Thyroid gland (tissue), 4 donors: Measurements from ENCODE around the gene PLVAP. TPM values are rescaled to one million over a fixed set of nuclear protein-coding genes. Genes with fewer than 3 reads are reported as not detected.
A peak's percentile ranks its signal among the peaks of the same experiment; 100 is the strongest.

Source experiments
- DNase-seq, 2 donors: peaks; one replicate each; pipeline ENCODE4 v3.0.0-alpha.2; 2019
- H3K27ac ChIP-seq, 3 donors: fragments of 200-600 bp; sonication (generic); 1 replicate in 2 of 3; 2 replicates in 1 of 3; pipeline ENCODE4 v1.5.1; 2016 to 2019; ENCODE audit warnings: mild to moderate bottlenecking in 1 of 3, moderate library complexity in 1 of 3
- H3K27me3 ChIP-seq: fragments of 200-600 bp; sonication (generic); one replicate; pipeline ENCODE4 v1.5.1; 2019
- H3K36me3 ChIP-seq, 2 donors: fragments of 200-600 bp; sonication (generic); one replicate each; pipeline ENCODE4 v1.5.1; 2016 to 2019
- H3K4me1 ChIP-seq, 2 donors: fragments of 200-600 bp; sonication (generic); one replicate each; pipeline ENCODE4 v1.5.1; 2017 to 2019
- H3K4me3 ChIP-seq, 3 donors: fragments of 200-600 bp; sonication (generic); replicated peaks in 1 of 3; 1 replicate in 2 of 3; 2 replicates in 1 of 3; pipeline ENCODE4 v1.5.1; 2016; ENCODE audit warnings: mild to moderate bottlenecking in 1 of 3
- H3K9me3 ChIP-seq: fragments of 200-600 bp; sonication (generic); one replicate; pipeline ENCODE4 v1.5.1; 2017
- POLR2A ChIP-seq, 2 donors: fragments of 450-650 bp; IDR thresholded peaks; one replicate each; pipeline ENCODE4 v1.6.1; 2017; ENCODE audit warnings: antibody characterized with exemption in 2 of 2, mild to moderate bottlenecking in 2 of 2, moderate library complexity in 1 of 2
- WGBS, 2 donors: methylation state at CpG; one replicate each; pipeline ENCODE4 v1.1.5; 2017; 5-methylcytosine and 5-hydroxymethylcytosine counted together
- intact Hi-C: fragments of 100-400 bp; cut with DNase I; formaldehyde crosslinking; loops from one replicate; pipeline ENCODE4 v1.15.1; 2023
- total RNA-seq, 4 donors: library from RNA; depleted of rRNA; stranded (reverse); fragments of >200 nt; gene quantifications; one replicate each; pipeline ENCODE4 v1.2.3, GENCODE V29; 2016
- TF ChIP-seq, protein P1 (sequence below), 6 experiments: fragments of 200-600 bp in 3 of 6; fragments of 450-650 bp in 3 of 6; sonication (generic) in 3 of 6; IDR thresholded peaks; one replicate each; pipeline ENCODE4 v1.5.1; 2016 to 2019; ENCODE audit warnings: antibody characterized with exemption in 6 of 6, mild to moderate bottlenecking in 2 of 6, inconsistent platforms in 1 of 6, moderate library complexity in 1 of 6

The PLVAP gene
- total RNA-seq, 4 donors from 2014 or later: 103 to 322 (median 174) TPM

- peak overlapping the region in 2 of 3 donors; percentile 17 to 75 for H3K4me3 ChIP-seq
- WGBS, 2 donors: 12 to 40% methylated on average over 2 to 7 of the region's 29 CpGs
- H3K27me3 ChIP-seq: no peaks in the 10 kb centered on the region
- intact Hi-C loops: no loop called here
- no peaks in the 10 kb centered on the region for H3K9me3 ChIP-seq
- H3K36me3 ChIP-seq: peaks cover 0 to 2% of the 10 kb centered on the region in 2 donors
- TF ChIP-seq, protein P1, sequence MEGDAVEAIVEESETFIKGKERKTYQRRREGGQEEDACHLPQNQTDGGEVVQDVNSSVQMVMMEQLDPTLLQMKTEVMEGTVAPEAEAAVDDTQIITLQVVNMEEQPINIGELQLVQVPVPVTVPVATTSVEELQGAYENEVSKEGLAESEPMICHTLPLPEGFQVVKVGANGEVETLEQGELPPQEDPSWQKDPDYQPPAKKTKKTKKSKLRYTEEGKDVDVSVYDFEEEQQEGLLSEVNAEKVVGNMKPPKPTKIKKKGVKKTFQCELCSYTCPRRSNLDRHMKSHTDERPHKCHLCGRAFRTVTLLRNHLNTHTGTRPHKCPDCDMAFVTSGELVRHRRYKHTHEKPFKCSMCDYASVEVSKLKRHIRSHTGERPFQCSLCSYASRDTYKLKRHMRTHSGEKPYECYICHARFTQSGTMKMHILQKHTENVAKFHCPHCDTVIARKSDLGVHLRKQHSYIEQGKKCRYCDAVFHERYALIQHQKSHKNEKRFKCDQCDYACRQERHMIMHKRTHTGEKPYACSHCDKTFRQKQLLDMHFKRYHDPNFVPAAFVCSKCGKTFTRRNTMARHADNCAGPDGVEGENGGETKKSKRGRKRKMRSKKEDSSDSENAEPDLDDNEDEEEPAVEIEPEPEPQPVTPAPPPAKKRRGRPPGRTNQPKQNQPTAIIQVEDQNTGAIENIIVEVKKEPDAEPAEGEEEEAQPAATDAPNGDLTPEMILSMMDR (IDR thresholded peaks at IDR 0.05): no peak
- no peak for TF ChIP-seq POLR2A (IDR thresholded peaks at IDR 0.05)
- H3K27ac ChIP-seq: peak overlapping the region in 2 of 3 donors; percentile 90 to 91
- peak in 1 of 2 donors; percentile 24 for DNase-seq
- peaks cover 36 to 37% of the 10 kb centered on the region in 2 donors for H3K4me1 ChIP-seq
Observed at GRCh38 chr19:17302391-17303166, 74.6 kb downstream of the PLVAP start.

Other genes with a start within 250 kb of the PLVAP start
- gene USE1, start 162.0 kb downstream of the PLVAP start, total RNA-seq: 10 to 100 TPM; 21.4 to 36.0 (median 27.4) TPM
- gene OCEL1, start 151.1 kb downstream of the PLVAP start, total RNA-seq: 10 to 100 TPM in 3 of 4 donors, 1 to 10 TPM in 1; 9.7 to 33.5 (median 21.8) TPM
- 100 to 1,000 TPM in 2 of 4 donors, 10 to 100 TPM in 2; 66.0 to 117 (median 97.9) TPM for gene NR2F6, start 131.4 kb downstream of the PLVAP start, total RNA-seq
- 10 to 100 TPM in 3 of 4 donors, 1 to 10 TPM in 1; 8.9 to 24.3 (median 11.1) TPM for gene USHBP1, start 112.6 kb downstream of the PLVAP start, total RNA-seq
- gene BABAM1, start 109.9 kb downstream of the PLVAP start, total RNA-seq: 10 to 100 TPM; 49.6 to 87.5 (median 71.1) TPM
- gene ANKLE1, start 95.4 kb downstream of the PLVAP start, total RNA-seq: under 1 TPM; 0.11 to 0.40 (median 0.27) TPM
- 10 to 100 TPM; 14.4 to 31.2 (median 23.3) TPM for gene ABHD8, start 73.9 kb downstream of the PLVAP start, total RNA-seq
- gene MRPL34, start 71.5 kb downstream of the PLVAP start, total RNA-seq: 100 to 1,000 TPM in 3 of 4 donors, 10 to 100 TPM in 1; 95.8 to 311 (median 149) TPM
- 10 to 100 TPM; 14.5 to 40.4 (median 20.1) TPM for gene DDA1, start 67.8 kb downstream of the PLVAP start, total RNA-seq
- gene ANO8, start 42.5 kb downstream of the PLVAP start, total RNA-seq: 10 to 100 TPM in 1 of 4 donors, 1 to 10 TPM in 3; 5.0 to 10.9 (median 5.9) TPM
- 10 to 100 TPM; 17.7 to 21.8 (median 19.6) TPM for gene GTPBP3, start 39.8 kb downstream of the PLVAP start, total RNA-seq
- not detected for gene CCDC194, start 16.9 kb upstream of the PLVAP start, total RNA-seq
- 10 to 100 TPM; 14.1 to 83.0 (median 24.7) TPM for gene BST2, start 28.3 kb upstream of the PLVAP start, total RNA-seq
- 100 to 1,000 TPM in 1 of 4 donors, 10 to 100 TPM in 3; 51.5 to 146 (median 68.3) TPM for gene MVB12A, start 42.7 kb upstream of the PLVAP start, total RNA-seq
- gene TMEM221, start 71.3 kb upstream of the PLVAP start, total RNA-seq: under 1 TPM in 1 of 4 donors, not detected in 3; 0.56 TPM
- not detected for gene NXNL1, start 83.6 kb upstream of the PLVAP start, total RNA-seq
- gene SLC27A1, start 93.2 kb upstream of the PLVAP start, total RNA-seq: 10 to 100 TPM; 25.3 to 40.7 (median 28.1) TPM
- 100 to 1,000 TPM in 2 of 4 donors, 10 to 100 TPM in 2; 71.5 to 138 (median 97.7) TPM for gene PGLS, start 134.3 kb upstream of the PLVAP start, total RNA-seq
- gene COLGALT1, start 178.3 kb upstream of the PLVAP start, total RNA-seq: 10 to 100 TPM; 19.3 to 35.9 (median 33.0) TPM